ENCODE data around the gene POM121.
"Not testable (repeated sequence)": the region's sequence is repeated elsewhere in the genome, so short reads cannot be mapped to it uniquely, and the experiment has no call there.

DNA sequence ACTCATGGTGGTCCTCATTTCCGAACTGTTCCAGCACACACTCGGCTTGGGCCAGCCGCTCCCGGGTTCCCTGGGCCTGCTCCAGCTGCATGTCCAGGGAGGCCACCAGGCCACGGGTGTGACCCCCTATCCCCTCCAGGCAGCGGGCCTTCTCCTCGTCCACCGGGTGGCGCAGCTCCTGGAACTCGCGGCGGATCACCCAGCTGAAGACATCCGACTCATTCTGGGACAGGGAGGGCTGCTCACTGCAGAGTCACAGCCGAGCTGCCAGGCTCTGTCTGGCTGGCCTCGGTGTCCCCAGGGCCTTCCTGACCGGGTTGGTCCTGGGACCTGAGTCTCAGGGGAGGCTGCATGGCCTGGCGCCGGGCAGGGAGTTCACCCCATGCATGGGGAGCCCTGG is 35.1 kb downstream of the POM121 start:
- TF ChIP-seq POLR2A (IDR thresholded peaks at IDR 0.05); CTCF (IDR thresholded peaks at IDR 0.05 in 4 of 5, conservative IDR thresholded peaks at IDR 0.05 in 1 of 5): not testable (repeated sequence)
